GM10847 (cell line): ENCODE data around the gene TNFRSF1B.

Experiments
- POLR2A ChIP-seq: IDR thresholded peaks from 2 replicates; pipeline ENCODE4 v1.6.1; 2011; ENCODE audit not compliant: insufficient read length; ENCODE audit errors: extremely low read depth

The TNFRSF1B gene

GRCh38 chr1:12201352-12202189 lies 34.8 kb downstream of the TNFRSF1B start:
- TF ChIP-seq POLR2A: no peak

- TF ChIP-seq POLR2A: no peak
Observed at GRCh38 chr1:12202190-12202497, 35.4 kb downstream of the TNFRSF1B start.

GRCh38 chr1:12202577-12202976 lies 35.8 kb downstream of the TNFRSF1B start:
- no peak for TF ChIP-seq POLR2A

GRCh38 chr1:12203216-12204007 lies 36.6 kb downstream of the TNFRSF1B start:
- TF ChIP-seq POLR2A: no peak

- TF ChIP-seq POLR2A: no peak
Observed at GRCh38 chr1:12204140-12204539, 37.3 kb downstream of the TNFRSF1B start.

GRCh38 chr1:12204754-12205658 lies 38.2 kb downstream of the TNFRSF1B start:
- TF ChIP-seq POLR2A: no peak

GRCh38 chr1:12206238-12206637 lies 39.4 kb downstream of the TNFRSF1B start:
- TF ChIP-seq POLR2A: no peak

GRCh38 chr1:12206792-12207424 lies 40.1 kb downstream of the TNFRSF1B start:
- no peak for TF ChIP-seq POLR2A

- no peak for TF ChIP-seq POLR2A
Observed at GRCh38 chr1:12208271-12208670, 41.5 kb downstream of the TNFRSF1B start.

GRCh38 chr1:12208764-12209494 lies 42.1 kb downstream of the TNFRSF1B start:
- TF ChIP-seq POLR2A: no peak

GRCh38 chr1:12209495-12209832 lies 42.7 kb downstream of the TNFRSF1B start:
- TF ChIP-seq POLR2A: no peak

GRCh38 chr1:12215118-12215961 lies 48.5 kb downstream of the TNFRSF1B start:
- TF ChIP-seq POLR2A: no peak

GRCh38 chr1:12219800-12220199 lies 53.0 kb downstream of the TNFRSF1B start:
- TF ChIP-seq POLR2A: no peak
